NCI-H345 treated with DMSO at 0.1 percent for 48 hours (cell line): ENCODE data around the gene ASXL1.
"Not testable (repeated sequence)": the region's sequence is repeated elsewhere in the genome, so short reads cannot be mapped to it uniquely, and the experiment has no call there.

Source experiments
- DNase-seq: peaks from one replicate; lab custom pipeline; 2025; ENCODE audit not compliant: unreplicated experiment; lab: John Stamatoyannopoulos, UW

The ASXL1 gene

GRCh38 chr20:32336918-32337347 is 21.2 kb upstream of the ASXL1 start:
- DNase-seq = peak; percentile 19

DNA sequence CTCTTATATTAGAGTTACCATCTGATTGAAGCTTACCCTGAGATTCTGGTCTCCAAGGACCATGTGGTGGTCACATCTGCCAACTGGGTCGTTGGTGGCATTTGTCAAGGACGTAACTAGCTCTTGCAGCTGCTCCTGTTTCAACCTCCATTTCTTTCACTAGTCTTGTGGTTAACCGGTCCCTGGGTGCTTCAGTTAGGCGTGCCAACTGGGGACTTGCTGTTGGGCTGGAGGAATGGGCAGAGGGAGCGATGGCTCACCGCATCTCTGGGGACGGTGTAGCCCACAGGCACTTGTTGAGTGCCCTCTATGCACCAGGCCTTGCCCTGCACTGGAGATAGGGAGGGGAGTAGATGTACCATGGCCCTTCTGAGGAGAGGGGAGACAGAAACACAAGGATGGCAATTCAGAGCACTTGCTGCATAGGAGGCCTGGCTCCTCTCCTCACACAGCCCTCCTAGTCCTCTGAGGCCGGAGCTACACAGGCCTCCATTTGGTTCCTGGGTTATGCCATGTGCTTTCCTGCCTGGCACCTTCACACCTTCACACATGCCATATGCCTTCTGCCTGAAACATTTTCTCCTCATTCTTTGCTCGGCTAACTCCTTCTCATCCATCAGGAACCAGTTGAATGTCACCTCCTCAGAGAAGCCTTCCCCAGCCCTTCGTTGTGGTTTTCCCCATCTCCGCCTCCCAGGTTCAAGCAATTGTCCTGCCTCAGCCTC is 20.0 kb upstream of the ASXL1 start:
- no peak for DNase-seq

DNA sequence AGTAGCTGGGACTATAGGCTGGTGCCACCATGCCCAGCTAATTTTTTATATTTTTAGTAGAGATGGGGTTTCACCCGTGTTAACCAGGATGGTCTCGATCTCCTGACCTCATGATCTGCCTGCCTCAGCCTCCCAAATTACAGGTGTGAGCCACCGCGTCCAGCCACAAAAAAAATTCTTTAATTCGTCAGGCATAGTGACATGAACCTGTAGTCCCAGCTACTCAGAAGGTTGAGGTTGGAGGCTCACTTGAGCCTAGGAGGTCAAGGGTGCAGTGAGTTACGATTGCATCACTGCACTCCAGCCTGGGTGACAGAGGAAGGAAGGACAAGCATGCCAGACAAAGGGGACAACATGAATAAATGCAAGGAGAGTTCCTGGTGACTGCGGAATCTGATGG is 19.5 kb upstream of the ASXL1 start:
- no peak for DNase-seq

- DNase-seq = no peak
These were observed 19.0 kb upstream of the ASXL1 start for GRCh38 chr20:32339116-32339515.

GRCh38 chr20:32341053-32341452 is 17.1 kb upstream of the ASXL1 start:
- DNase-seq = not testable (repeated sequence)

DNA sequence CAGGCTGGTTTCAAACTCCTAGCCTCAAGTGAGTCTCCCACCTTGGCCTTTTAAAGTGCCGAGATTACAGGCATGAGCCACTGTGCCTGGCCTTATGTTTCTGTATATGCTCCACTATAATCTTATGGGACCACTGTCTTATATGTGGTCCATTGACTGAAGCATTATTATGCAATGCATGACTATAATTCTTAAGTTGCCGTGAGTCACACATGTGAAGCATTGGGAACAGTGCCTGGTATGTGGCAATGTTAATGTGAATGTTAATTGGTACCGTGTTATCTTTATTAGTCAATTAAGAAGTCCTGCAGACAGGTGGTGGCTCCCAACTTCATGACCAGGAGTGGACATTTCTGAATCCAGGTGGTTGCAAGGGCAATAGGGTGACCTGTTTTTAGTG is 14.7 kb upstream of the ASXL1 start:
- DNase-seq = no peak

DNA sequence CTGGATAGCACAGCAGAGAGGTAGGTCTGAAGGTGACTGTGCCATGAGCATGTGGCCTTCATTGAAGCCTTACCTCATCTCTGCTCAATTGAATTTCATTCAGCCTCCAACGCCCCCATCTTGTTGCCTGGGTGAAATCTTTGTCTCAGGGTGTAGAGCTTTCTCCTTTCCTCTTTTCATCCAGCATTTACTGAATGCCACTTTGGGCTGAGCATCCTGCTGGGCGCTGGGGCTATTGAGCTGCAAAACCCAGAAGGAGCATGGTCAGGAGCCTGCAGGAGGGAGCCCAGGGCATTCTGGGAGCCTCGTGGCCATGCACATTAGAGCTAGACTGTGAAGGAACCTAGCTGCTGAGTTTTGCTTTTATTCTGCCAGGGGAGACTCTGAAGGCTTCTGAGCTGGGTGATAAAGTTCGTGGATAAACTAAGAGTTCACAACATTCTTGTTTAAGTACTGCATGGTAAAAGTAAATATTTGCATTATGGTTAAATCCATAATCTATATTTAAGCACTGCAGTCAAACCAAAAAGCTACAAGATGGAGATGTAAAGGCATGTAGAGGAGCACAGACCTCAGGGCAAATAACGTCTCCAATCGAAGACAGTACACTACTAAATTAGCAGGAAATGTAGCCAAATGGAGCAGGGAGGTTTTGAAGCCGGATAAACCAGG is 13.2 kb upstream of the ASXL1 start:
- peak; percentile 39 for DNase-seq

DNA sequence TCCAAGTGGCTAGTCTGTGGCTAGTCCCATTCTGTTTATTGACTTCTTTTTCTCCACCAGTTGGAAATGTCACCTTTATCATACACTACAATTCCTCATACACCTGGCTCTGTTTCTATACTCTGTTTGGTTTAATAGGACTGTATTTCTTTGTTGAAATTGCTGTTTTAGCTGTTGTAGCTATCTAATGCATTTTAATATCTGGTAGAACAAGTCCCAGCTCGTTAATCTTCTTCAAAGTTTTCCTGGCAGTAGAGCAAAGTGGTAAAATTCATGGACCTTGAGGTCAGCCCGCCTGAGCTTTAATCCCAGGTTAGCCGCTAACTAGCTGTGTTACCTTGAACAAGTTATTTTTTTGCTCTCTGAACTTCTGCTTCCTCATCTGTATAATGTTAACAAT is 9.9 kb upstream of the ASXL1 start:
- no peak for DNase-seq

DNA sequence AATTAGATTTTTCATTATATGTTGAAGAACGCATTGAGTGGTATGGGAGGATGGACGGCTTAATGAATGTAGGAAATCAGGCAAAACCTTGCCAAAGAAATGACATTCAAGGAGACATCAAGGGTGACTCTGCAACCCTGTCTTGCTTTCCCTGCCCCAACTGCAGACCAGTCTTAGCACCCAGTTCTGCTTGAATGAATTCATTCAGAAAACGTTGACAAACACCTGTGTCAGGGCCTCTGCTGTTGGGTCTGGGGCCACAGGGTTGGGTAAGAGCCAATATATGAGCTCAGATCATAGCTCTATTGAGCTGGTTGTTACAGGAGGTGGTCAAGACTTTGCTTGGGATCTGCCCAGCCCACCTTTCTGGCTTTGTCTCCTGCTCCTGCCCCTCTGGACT is 7.7 kb upstream of the ASXL1 start:
- no peak for DNase-seq

DNA sequence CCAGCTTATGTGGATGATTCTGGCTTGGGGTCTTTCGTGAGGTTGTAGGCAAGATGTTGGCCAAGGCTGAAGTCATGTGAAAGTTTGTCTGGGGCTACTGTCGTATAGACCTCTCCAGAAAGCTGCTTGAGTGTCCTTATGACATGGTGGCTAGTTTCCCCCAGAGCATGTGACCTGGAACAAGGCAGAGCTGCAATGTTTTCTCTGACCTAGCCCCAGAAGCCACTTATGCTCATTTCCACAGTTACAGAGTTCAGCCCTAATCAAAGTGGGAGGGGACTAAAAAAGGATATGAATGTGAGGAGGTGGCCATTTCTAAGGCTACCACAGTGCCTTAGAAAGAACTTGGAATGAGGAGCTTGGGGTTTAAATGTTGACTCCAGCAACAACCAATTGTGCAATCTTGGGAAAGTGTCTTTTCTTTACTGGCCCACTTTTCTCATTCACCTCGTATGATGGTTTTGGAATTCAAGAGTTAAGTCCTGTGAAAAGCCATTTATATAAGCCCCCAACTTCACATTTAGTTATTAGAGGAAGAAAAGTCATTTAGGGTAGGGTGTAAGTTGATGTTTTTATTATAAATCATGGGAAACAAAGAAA is 5.9 kb upstream of the ASXL1 start:
- DNase-seq = no peak

GRCh38 chr20:32353848-32354496 is 4.2 kb upstream of the ASXL1 start:
- DNase-seq = no peak

GRCh38 chr20:32354592-32355416 is 3.3 kb upstream of the ASXL1 start:
- no peak for DNase-seq

- no peak for DNase-seq
These were observed 2.7 kb upstream of the ASXL1 start for GRCh38 chr20:32355417-32355841.

GRCh38 chr20:32355907-32356621 is 2.1 kb upstream of the ASXL1 start:
- DNase-seq = not testable (repeated sequence)

GRCh38 chr20:32356622-32357374 is 1.3 kb upstream of the ASXL1 start:
- DNase-seq = no peak

DNA sequence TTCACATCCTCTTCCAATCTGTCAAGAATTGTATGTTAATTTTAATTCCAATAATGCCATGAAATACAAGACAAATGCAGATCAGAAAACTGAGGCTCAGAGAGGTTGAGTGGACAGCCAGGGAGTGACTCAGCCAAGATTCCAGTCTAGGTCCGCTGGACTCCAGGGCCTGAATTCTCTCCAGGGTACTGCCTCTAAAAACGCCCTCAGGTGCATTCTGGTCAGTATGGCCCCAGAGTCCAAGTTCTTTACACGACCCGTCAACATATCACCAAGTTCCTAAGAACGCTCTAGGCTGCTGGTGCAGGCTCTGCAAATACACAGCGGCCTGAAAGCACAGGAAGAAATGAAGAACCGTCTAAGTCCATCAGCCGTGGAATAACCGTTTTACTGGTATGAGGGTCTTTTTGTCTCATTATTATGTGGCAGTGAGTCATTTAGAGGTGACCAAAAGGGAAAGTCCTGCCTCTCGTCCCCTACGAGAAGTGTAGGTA is 709 bp upstream of the ASXL1 start:
- DNase-seq = no peak

- no peak for DNase-seq
These were observed 426 bp downstream of the ASXL1 start for GRCh38 chr20:32358632-32358882.

DNA sequence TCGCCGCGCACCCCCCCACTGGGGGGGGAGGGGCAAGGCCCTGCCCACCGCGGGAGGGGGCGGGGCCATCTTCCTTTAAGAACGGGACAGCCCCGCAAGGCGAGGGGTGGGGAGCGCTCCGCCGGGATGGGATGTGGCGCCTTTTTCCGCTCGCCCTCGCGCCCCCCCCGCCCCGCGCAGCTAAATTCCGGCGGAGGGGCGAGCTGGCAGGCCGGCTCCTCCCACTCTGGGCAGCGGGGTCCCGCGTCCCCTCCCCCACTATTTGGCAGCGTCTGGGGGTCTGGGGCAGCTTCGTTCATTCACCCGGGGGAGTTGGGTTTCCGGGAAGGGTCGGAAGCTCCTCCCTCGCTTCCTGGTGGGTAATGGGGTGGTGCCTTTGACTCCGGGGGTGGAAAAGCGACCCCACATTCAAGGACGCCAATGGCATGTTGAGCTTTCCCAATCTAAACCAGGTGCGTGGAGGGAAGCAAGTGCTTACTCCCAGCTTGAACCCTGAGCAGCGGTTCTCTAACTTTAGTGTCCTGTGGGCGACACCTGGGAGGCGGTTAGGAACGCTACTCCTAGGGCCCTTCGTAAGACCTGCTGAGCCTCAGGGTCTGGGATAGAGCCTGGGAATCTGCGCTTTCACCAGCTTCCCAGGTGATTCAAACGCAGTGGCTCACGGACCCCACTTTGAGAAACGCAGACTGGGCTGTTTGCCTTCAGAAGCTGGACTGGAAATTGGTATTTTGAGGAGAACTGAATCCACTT is 927 bp downstream of the ASXL1 start:
- peak; percentile 61 for DNase-seq
